Epidermal melanocyte (primary cell): ENCODE data around the gene CDHR4.
"Not testable (repeated sequence)": the region's sequence is repeated elsewhere in the genome, so short reads cannot be mapped to it uniquely, and the experiment has no call there.

Experiments
- DNase-seq: peaks from one replicate; pipeline ENCODE4 v3.0.0; 2011; ENCODE audit warnings: low spot score; ENCODE audit not compliant: insufficient read length

The CDHR4 gene

GRCh38 chr3:49803465-49804140 is 3.9 kb upstream of the CDHR4 start:
- DNase-seq = no peak

GRCh38 chr3:49802719-49803464 is 3.2 kb upstream of the CDHR4 start, which contains the start of gene INKA1:
INKA1 (plus strand) TSS chr3:49803261; CDS start chr3:49803393, 132 bp downstream.
- DNase-seq = peak; percentile 88

- no peak for DNase-seq
Observed at GRCh38 chr3:49801160-49801559, 1.5 kb upstream of the CDHR4 start.

GRCh38 chr3:49799105-49799504 is 568 bp downstream of the CDHR4 start:
- DNase-seq = no peak

GRCh38 chr3:49794926-49795905 is 4.5 kb downstream of the CDHR4 start:
- no peak for DNase-seq

- DNase-seq = no peak
Observed at GRCh38 chr3:49794431-49794830, 5.2 kb downstream of the CDHR4 start.

- no peak for DNase-seq
Observed at GRCh38 chr3:49793486-49794085, 6.1 kb downstream of the CDHR4 start.

- no peak for DNase-seq
Observed at GRCh38 chr3:49792371-49793150, 7.1 kb downstream of the CDHR4 start.

GRCh38 chr3:49791571-49791970 is 8.1 kb downstream of the CDHR4 start:
- no peak for DNase-seq

GRCh38 chr3:49790626-49791411 is 8.9 kb downstream of the CDHR4 start:
- no peak for DNase-seq

GRCh38 chr3:49788056-49788455 is 11.6 kb downstream of the CDHR4 start:
- no peak for DNase-seq

- DNase-seq = no peak
Observed at GRCh38 chr3:49787536-49787935, 12.1 kb downstream of the CDHR4 start.

- DNase-seq = no peak
Observed at GRCh38 chr3:49787182-49787464, 12.6 kb downstream of the CDHR4 start.

GRCh38 chr3:49786357-49787181 is 13.1 kb downstream of the CDHR4 start, which contains the start of gene IP6K1:
IP6K1 (minus strand) TSS chr3:49786542; CDS start chr3:49748040, 38,502 bp downstream.
- DNase-seq = peak; percentile 100

GRCh38 chr3:49785565-49786356 is 13.9 kb downstream of the CDHR4 start:
- DNase-seq = no peak

GRCh38 chr3:49782277-49782676 is 17.4 kb downstream of the CDHR4 start:
- DNase-seq = not testable (repeated sequence)

- no peak for DNase-seq
Observed at GRCh38 chr3:49781415-49782199, 18.1 kb downstream of the CDHR4 start.
